ENCODE measurements around the gene DCUN1D5. TPM values are rescaled to one million over a fixed set of nuclear protein-coding genes. Genes with fewer than 3 reads are reported as not detected.

The DCUN1D5 gene
- polyA plus RNA-seq, 1 experiment, result 62.3 TPM

- no peak for DNase-seq (ENCODE audit: low read depth, low spot score)
- TF ChIP-seq CTCF (IDR thresholded peaks at IDR 0.05; ENCODE audit: low read depth, low read length), result no peak
- Histone ChIP-seq H3K9me3 (ENCODE audit: control insufficient read depth, insufficient read depth, low read length) (no peaks in the 10 kb centered on the region), H3K27ac (ENCODE audit: low read depth, low read length) (no peak overlapping the region), H3K27me3 (ENCODE audit: control insufficient read depth, insufficient read depth, low read length) (no peaks in the 10 kb centered on the region), H3K4me3 (ENCODE audit: low read depth, low read length) (no peak overlapping the region)
- ChIA-PET POLR2A (no interaction called here), CTCF (interaction anchor here (1.2 to 1.3 kb wide), 3 partner anchors 12 to 109 kb away, joined by 3 to 10 read pairs (median 5); no protein-coding TSS in a partner anchor)
These were observed 67.9 kb downstream of the DCUN1D5 start for GRCh38 chr11:103024086-103024485.

GRCh38 chr11:103016031-103016430 lies 75.9 kb downstream of the DCUN1D5 start:
- ChIA-PET POLR2A (no interaction called here), CTCF (no interaction called here)
- H3K4me3 ChIP-seq (ENCODE audit: low read depth, low read length), result no peak overlapping the region
- H3K27me3 ChIP-seq (ENCODE audit: control insufficient read depth, insufficient read depth, low read length), result no peaks in the 10 kb centered on the region
- no peak for DNase-seq (ENCODE audit: low read depth, low spot score)
- H3K9me3 ChIP-seq (ENCODE audit: control insufficient read depth, insufficient read depth, low read length), result no peaks in the 10 kb centered on the region
- H3K27ac ChIP-seq (ENCODE audit: low read depth, low read length), result no peak overlapping the region
- no peak for TF ChIP-seq CTCF (IDR thresholded peaks at IDR 0.05; ENCODE audit: low read depth, low read length)

- ChIA-PET CTCF (interaction anchor here (1.1 kb wide), 1 partner anchor 72 kb away, joined by 6 read pairs; no protein-coding TSS in a partner anchor), POLR2A (no interaction called here)
- no peak for TF ChIP-seq CTCF (IDR thresholded peaks at IDR 0.05; ENCODE audit: low read depth, low read length)
- no peak overlapping the region for H3K27ac ChIP-seq (ENCODE audit: low read depth, low read length)
- no peak overlapping the region for H3K4me3 ChIP-seq (ENCODE audit: low read depth, low read length)
- no peak for DNase-seq (ENCODE audit: low read depth, low spot score)
- H3K9me3 ChIP-seq (ENCODE audit: control insufficient read depth, insufficient read depth, low read length), result peaks cover 10% of the 10 kb centered on the region
- H3K27me3 ChIP-seq (ENCODE audit: control insufficient read depth, insufficient read depth, low read length), result no peaks in the 10 kb centered on the region
These were observed 78.5 kb downstream of the DCUN1D5 start for GRCh38 chr11:103013421-103013820.

Other genes with a start within 250 kb of the DCUN1D5 start
- 1.2 and 2.1 TPM in 2 replicates for gene MMP3, start 248.6 kb downstream of the DCUN1D5 start, polyA plus RNA-seq (2011; rRNA removed)
- gene MMP12, start 217.2 kb downstream of the DCUN1D5 start, polyA plus RNA-seq (2011; rRNA removed), result not detected in 2 replicates
- gene MMP13, start 136.4 kb downstream of the DCUN1D5 start, polyA plus RNA-seq (2011; rRNA removed), result not detected in 2 replicates
- gene DYNC2H1, start 17.3 kb upstream of the DCUN1D5 start, polyA plus RNA-seq (2011; rRNA removed), result 20.6 and 25.3 TPM in 2 replicates